ENCODE measurements around the gene PCDH1. TPM values are rescaled to one million over a fixed set of nuclear protein-coding genes. Genes with fewer than 3 reads are reported as not detected.
A peak's percentile ranks its signal among the peaks of the same experiment; 100 is the strongest.
"Not testable (repeated sequence)": the region's sequence is repeated elsewhere in the genome, so short reads cannot be mapped to it uniquely, and the experiment has no call there.

The PCDH1 gene
- total RNA-seq, 1 experiment from 2014 or later = 127 TPM

DNA sequence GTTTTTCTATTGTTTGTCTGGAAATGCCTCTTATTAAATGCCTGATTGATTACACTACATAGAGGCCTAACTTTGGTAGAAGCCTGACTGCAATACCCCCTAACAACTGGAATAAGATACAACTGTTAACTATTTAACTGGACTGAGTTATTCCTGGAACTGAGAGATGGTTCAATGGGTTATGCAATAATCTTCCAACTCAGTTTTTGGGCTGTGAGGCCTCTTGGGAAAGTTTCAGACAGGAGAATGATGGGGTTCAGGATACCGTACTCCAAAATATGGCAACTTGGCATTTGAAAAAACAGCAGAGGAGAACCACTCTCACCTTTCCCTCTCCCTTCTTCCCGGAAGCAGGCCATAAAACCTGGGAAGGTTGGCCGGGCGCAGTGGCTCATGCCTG lies 19.2 kb upstream of the PCDH1 start:
- Histone ChIP-seq H3T11ph (ENCODE audit: low read length) (no peak overlapping the region), H2BK12ac (ENCODE audit: insufficient read length, low read depth, low read length) (no peak overlapping the region), H3K14ac (ENCODE audit: insufficient read depth, low read length) (no peak overlapping the region), H3K18ac (ENCODE audit: insufficient read length, low read depth, low read length) (no peak overlapping the region), H2AFZ (ENCODE audit: low read length) (no peak overlapping the region), H4K8ac (replicated peaks; ENCODE audit: insufficient read length, low read depth, low read length) (no peak overlapping the region), H3K27me3 (ENCODE audit: insufficient read depth, low read length) (no peaks in the 10 kb centered on the region; the same call in 1 of the 2 replicates), H4K20me1 (ENCODE audit: control insufficient read depth, insufficient read depth, insufficient read length) (no peaks in the 10 kb centered on the region), H3K9me3 (ENCODE audit: control insufficient read depth, low read depth, low read length) (no peaks in the 10 kb centered on the region), H3K79me1 (ENCODE audit: insufficient read depth, low read depth, low read length, poor library complexity, severe bottlenecking) (no peaks in the 10 kb centered on the region), H3K79me2 (ENCODE audit: insufficient read depth, low read length) (no peaks in the 10 kb centered on the region), H2BK20ac (ENCODE audit: low read depth, low read length, poor library complexity, severe bottlenecking) (no peak overlapping the region), H2AK5ac (ENCODE audit: insufficient read length, low read length) (no peak overlapping the region), H3K4me2 (ENCODE audit: insufficient read depth, insufficient read length, low read length) (no peak overlapping the region), H2BK15ac (ENCODE audit: low read depth, low read length) (no peak overlapping the region), H4K91ac (ENCODE audit: insufficient read length, low read depth, low read length) (no peak overlapping the region), H3K4ac (ENCODE audit: low read depth, low read length) (no peak overlapping the region), H3K9ac (ENCODE audit: extremely low read depth, insufficient read length, low read length) (no peak overlapping the region), H3K23ac (ENCODE audit: insufficient read length, low read depth, low read length) (no peak overlapping the region), H4K5ac (ENCODE audit: insufficient read length, low read depth, low read length) (no peak overlapping the region), H3K23me2 (ENCODE audit: insufficient read length, low read depth, low read length, poor library complexity, severe bottlenecking) (no peaks in the 10 kb centered on the region), H2BK5ac (ENCODE audit: insufficient read length, low read length) (no peak overlapping the region), H3K27ac (ENCODE audit: insufficient read length, low read depth, low read length) (no peak overlapping the region), H3K56ac (ENCODE audit: insufficient read length, low read depth, low read length) (no peak overlapping the region), H3K4me1 (ENCODE audit: insufficient read depth, low read length) (no peaks in the 10 kb centered on the region), H2BK120ac (ENCODE audit: low read depth, low read length, poor library complexity, severe bottlenecking) (no peak overlapping the region)
- H3K4me1 Mint-ChIP-seq = peaks cover 2% of the 10 kb centered on the region in 2 experiments; a peak in 2 of 4 replicates
- no CpG with 5 or more reads among the region's 4 CpGs for WGBS (ENCODE audit: extremely low coverage, insufficient read length, low lambda C conversion rate)
- H3K9me3 Mint-ChIP-seq = no peaks in the 10 kb centered on the region
- no peak overlapping the region for H3K4me3 Mint-ChIP-seq
- peaks cover 0 to 4% (median 3%) of the 10 kb centered on the region in 3 experiments; a peak in 2 of 7 replicates for H3K36me3 Mint-ChIP-seq (ENCODE audit: insufficient read depth in 1 of 3, low read depth in 3 of 3)
- no peak overlapping the region for H3K27ac Mint-ChIP-seq
- TF ChIP-seq, protein P1, sequence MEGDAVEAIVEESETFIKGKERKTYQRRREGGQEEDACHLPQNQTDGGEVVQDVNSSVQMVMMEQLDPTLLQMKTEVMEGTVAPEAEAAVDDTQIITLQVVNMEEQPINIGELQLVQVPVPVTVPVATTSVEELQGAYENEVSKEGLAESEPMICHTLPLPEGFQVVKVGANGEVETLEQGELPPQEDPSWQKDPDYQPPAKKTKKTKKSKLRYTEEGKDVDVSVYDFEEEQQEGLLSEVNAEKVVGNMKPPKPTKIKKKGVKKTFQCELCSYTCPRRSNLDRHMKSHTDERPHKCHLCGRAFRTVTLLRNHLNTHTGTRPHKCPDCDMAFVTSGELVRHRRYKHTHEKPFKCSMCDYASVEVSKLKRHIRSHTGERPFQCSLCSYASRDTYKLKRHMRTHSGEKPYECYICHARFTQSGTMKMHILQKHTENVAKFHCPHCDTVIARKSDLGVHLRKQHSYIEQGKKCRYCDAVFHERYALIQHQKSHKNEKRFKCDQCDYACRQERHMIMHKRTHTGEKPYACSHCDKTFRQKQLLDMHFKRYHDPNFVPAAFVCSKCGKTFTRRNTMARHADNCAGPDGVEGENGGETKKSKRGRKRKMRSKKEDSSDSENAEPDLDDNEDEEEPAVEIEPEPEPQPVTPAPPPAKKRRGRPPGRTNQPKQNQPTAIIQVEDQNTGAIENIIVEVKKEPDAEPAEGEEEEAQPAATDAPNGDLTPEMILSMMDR (conservative IDR thresholded peaks at IDR 0.05) = no peak
- H3K27me3 Mint-ChIP-seq (ENCODE audit: low read depth) = no peaks in the 10 kb centered on the region; the same call in none of the 2 replicates
- DNase-seq = no peak

- H3K4me3 Mint-ChIP-seq; H3K27ac ChIP-seq (ENCODE audit: insufficient read length, low read depth, low read length); H3K36me3 Mint-ChIP-seq (ENCODE audit: insufficient read depth in 1 of 3, low read depth in 3 of 3); H2BK5ac ChIP-seq (ENCODE audit: insufficient read length, low read length); H4K5ac ChIP-seq (ENCODE audit: insufficient read length, low read depth, low read length); H3K27me3 ChIP-seq (ENCODE audit: insufficient read depth, low read length); H3K4me1 ChIP-seq (ENCODE audit: insufficient read depth, low read length); H2BK12ac ChIP-seq (ENCODE audit: insufficient read length, low read depth, low read length); H3K56ac ChIP-seq (ENCODE audit: insufficient read length, low read depth, low read length); H3K9me3 ChIP-seq (ENCODE audit: control insufficient read depth, low read depth, low read length); H2AFZ ChIP-seq (ENCODE audit: low read length); H3K23me2 ChIP-seq (ENCODE audit: insufficient read length, low read depth, low read length, poor library complexity, severe bottlenecking); H2BK20ac ChIP-seq (ENCODE audit: low read depth, low read length, poor library complexity, severe bottlenecking); H3T11ph ChIP-seq (ENCODE audit: low read length); H2BK15ac ChIP-seq (ENCODE audit: low read depth, low read length); H2BK120ac ChIP-seq (ENCODE audit: low read depth, low read length, poor library complexity, severe bottlenecking); H3K27me3 Mint-ChIP-seq (ENCODE audit: low read depth); H4K91ac ChIP-seq (ENCODE audit: insufficient read length, low read depth, low read length); H3K18ac ChIP-seq (ENCODE audit: insufficient read length, low read depth, low read length); H2AK5ac ChIP-seq (ENCODE audit: insufficient read length, low read length); H3K9me3 Mint-ChIP-seq; H3K4me1 Mint-ChIP-seq; H3K79me2 ChIP-seq (ENCODE audit: insufficient read depth, low read length); H4K20me1 ChIP-seq (ENCODE audit: control insufficient read depth, insufficient read depth, insufficient read length); H3K4me2 ChIP-seq (ENCODE audit: insufficient read depth, insufficient read length, low read length); DNase-seq; H3K9ac ChIP-seq (ENCODE audit: extremely low read depth, insufficient read length, low read length); H3K4ac ChIP-seq (ENCODE audit: low read depth, low read length); H3K79me1 ChIP-seq (ENCODE audit: insufficient read depth, low read depth, low read length, poor library complexity, severe bottlenecking); H4K8ac ChIP-seq (replicated peaks; ENCODE audit: insufficient read length, low read depth, low read length); H3K23ac ChIP-seq (ENCODE audit: insufficient read length, low read depth, low read length); H3K14ac ChIP-seq (ENCODE audit: insufficient read depth, low read length): not testable (repeated sequence)
- peak overlapping the region in 2 of 3 experiments; percentile 35 to 44; a peak in 1 of 7 replicates for H3K27ac Mint-ChIP-seq
- no CpG with 5 or more reads among the region's 2 CpGs for WGBS (ENCODE audit: extremely low coverage, insufficient read length, low lambda C conversion rate)
These were observed 12.2 kb upstream of the PCDH1 start for GRCh38 chr5:141890429-141890828.

Data from H9 (cell line).